ENCODE results near the gene CCNF. TPM values are rescaled to one million over a fixed set of nuclear protein-coding genes. Genes with fewer than 3 reads are reported as not detected.

Gene CCNF
- total and polyA plus RNA-seq, 5 donors from 2014 or later, result 3.3 to 6.9 (median 6.6) TPM

DNA sequence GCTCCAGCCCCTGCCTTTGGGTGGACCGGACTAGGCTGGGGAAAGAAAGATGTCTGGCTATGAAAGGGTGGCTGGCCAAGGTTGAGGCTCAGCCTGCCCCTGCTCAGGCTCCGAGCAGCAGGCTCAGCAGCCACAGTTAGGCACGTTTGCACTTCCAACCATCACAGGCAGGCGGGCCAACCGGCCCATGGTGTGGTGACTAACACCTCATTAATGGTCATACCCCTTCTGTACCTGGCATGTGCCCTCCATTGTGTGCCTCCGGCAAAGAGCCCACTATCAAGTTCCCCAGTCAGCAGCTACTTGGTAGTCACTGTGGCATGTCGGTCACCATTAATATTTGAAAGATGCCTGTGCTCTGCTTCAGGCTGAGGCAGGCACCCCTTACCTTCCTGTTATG, 52.4 kb downstream of the CCNF start:
- Mint-ChIP-seq H3K27me3 (peaks cover 1% of the 10 kb centered on the region), H3K27ac (no peak overlapping the region), H3K4me1 (peaks cover 0 to 11% (median 5%) of the 10 kb centered on the region in 4 donors), H3K9me3 (no peaks in the 10 kb centered on the region), H3K36me3 (peaks cover 3% of the 10 kb centered on the region), H3K4me3 (peak overlapping the region in 1 of 4 donors; percentile 38)
- no peaks in the 10 kb centered on the region for H3K36me3 ChIP-seq (ENCODE audit: control insufficient read depth, insufficient read depth, low read length)
- no peaks in the 10 kb centered on the region for H3K27me3 ChIP-seq (ENCODE audit: control insufficient read depth, insufficient read depth, low read length)
- ATAC-seq (ENCODE audit: low read depth in 2 of 2), result no peak
- no peak for DNase-seq
- no peak overlapping the region for H3K27ac ChIP-seq (ENCODE audit: insufficient read depth, low read length, poor library complexity, severe bottlenecking)
- no peak overlapping the region for H3K4me3 ChIP-seq (ENCODE audit: low read depth, low read length)
- H3K4me1 ChIP-seq (ENCODE audit: control insufficient read depth, insufficient read depth, low read length, poor library complexity, severe bottlenecking), result peaks cover 3% of the 10 kb centered on the region
- no peaks in the 10 kb centered on the region for H3K9me3 ChIP-seq (ENCODE audit: control insufficient read depth in 2 of 2, low read length in 2 of 2)

DNA sequence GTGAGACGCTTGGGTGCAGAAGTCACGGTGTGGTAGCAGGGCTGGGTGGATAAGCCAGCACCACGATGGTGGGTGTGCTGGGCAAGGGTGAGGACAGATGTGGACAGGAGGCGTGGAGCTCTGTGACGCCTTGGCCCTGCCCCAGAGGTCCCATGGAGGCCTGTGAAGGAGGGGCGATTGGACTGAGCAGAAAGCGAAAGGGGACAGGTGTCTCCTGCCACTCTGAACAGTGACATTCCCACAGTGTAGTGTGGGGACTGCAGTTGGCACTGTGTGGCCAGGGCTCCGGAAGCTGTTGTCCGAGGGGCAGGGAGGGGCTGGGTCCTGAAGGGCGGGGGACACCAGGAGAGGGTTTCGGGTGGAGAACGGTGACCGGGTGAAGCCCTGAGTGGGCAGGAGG, 53.0 kb downstream of the CCNF start:
- H3K9me3 ChIP-seq (ENCODE audit: control insufficient read depth in 2 of 2, low read length in 2 of 2), result no peaks in the 10 kb centered on the region
- no peak overlapping the region for H3K27ac Mint-ChIP-seq
- no peak overlapping the region for H3K27ac ChIP-seq (ENCODE audit: insufficient read depth, low read length, poor library complexity, severe bottlenecking)
- peaks cover 8% of the 10 kb centered on the region for H3K4me1 ChIP-seq (ENCODE audit: control insufficient read depth, insufficient read depth, low read length, poor library complexity, severe bottlenecking)
- H3K36me3 ChIP-seq (ENCODE audit: control insufficient read depth, insufficient read depth, low read length), result no peaks in the 10 kb centered on the region
- ATAC-seq (ENCODE audit: low read depth in 2 of 2), result no peak
- no peaks in the 10 kb centered on the region for H3K27me3 Mint-ChIP-seq
- peaks cover 3% of the 10 kb centered on the region for H3K36me3 Mint-ChIP-seq
- H3K4me1 Mint-ChIP-seq, result peaks cover 1 to 13% (median 8%) of the 10 kb centered on the region in 4 donors
- no peak overlapping the region for H3K4me3 Mint-ChIP-seq
- H3K9me3 Mint-ChIP-seq, result no peaks in the 10 kb centered on the region
- H3K27me3 ChIP-seq (ENCODE audit: control insufficient read depth, insufficient read depth, low read length), result no peaks in the 10 kb centered on the region
- no peak for DNase-seq
- H3K4me3 ChIP-seq (ENCODE audit: low read depth, low read length), result no peak overlapping the region

DNA sequence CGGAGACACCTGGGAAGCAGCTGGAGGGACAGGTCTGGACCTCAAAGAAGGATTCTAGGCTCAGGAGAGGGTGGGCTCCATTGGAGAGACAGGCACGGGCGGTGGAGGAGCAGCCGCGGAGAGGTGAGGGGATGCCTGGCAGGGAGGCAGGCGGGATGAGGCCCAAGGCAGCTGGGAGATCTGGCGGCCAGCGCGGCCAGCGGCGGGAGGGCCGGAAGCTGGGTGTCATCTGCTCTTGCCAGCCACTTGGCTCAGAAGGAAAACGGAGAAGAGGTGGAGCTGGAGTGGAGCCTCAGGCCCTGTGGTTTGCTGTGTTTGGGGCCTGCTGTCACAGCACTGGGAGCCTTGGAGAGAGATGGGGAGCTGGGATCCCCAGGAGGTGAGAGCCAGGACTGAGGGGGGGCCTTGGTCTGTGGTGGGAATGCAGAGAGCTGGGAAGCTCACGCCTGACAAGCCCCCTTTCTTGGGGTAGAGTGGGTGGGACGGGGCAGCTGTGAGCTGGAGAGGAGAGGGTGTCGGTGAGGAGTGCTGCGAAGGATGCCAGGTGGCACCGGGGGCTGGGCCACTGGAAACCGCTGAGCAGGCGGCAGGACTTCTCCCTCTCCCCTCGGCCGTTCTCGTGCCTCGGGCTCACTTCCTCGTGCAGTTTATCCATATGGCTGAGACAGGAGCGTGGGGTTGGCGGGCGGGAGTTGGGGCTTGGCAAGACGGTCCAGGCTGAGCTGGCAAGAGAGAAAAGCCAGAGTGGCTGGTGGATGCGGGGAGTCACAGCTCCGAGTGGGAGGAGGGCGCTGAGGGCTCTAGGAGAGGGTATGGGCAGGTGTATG, 53.7 kb downstream of the CCNF start:
- no peaks in the 10 kb centered on the region for H3K9me3 ChIP-seq (ENCODE audit: control insufficient read depth in 2 of 2, low read length in 2 of 2)
- no peaks in the 10 kb centered on the region for H3K36me3 ChIP-seq (ENCODE audit: control insufficient read depth, insufficient read depth, low read length)
- H3K4me1 ChIP-seq (ENCODE audit: control insufficient read depth, insufficient read depth, low read length, poor library complexity, severe bottlenecking), result peaks cover 10% of the 10 kb centered on the region
- no peak for ATAC-seq (ENCODE audit: low read depth in 2 of 2)
- H3K27me3 Mint-ChIP-seq, result no peaks in the 10 kb centered on the region
- H3K4me3 ChIP-seq (ENCODE audit: low read depth, low read length), result no peak overlapping the region
- H3K4me3 Mint-ChIP-seq, result no peak overlapping the region
- no peaks in the 10 kb centered on the region for H3K9me3 Mint-ChIP-seq
- no peaks in the 10 kb centered on the region for H3K27me3 ChIP-seq (ENCODE audit: control insufficient read depth, insufficient read depth, low read length)
- H3K27ac ChIP-seq (ENCODE audit: insufficient read depth, low read length, poor library complexity, severe bottlenecking), result no peak overlapping the region
- H3K36me3 Mint-ChIP-seq, result no peaks in the 10 kb centered on the region
- no peak overlapping the region for H3K27ac Mint-ChIP-seq
- no peak for DNase-seq
- peaks cover 4 to 15% (median 10%) of the 10 kb centered on the region in 4 donors for H3K4me1 Mint-ChIP-seq

DNA sequence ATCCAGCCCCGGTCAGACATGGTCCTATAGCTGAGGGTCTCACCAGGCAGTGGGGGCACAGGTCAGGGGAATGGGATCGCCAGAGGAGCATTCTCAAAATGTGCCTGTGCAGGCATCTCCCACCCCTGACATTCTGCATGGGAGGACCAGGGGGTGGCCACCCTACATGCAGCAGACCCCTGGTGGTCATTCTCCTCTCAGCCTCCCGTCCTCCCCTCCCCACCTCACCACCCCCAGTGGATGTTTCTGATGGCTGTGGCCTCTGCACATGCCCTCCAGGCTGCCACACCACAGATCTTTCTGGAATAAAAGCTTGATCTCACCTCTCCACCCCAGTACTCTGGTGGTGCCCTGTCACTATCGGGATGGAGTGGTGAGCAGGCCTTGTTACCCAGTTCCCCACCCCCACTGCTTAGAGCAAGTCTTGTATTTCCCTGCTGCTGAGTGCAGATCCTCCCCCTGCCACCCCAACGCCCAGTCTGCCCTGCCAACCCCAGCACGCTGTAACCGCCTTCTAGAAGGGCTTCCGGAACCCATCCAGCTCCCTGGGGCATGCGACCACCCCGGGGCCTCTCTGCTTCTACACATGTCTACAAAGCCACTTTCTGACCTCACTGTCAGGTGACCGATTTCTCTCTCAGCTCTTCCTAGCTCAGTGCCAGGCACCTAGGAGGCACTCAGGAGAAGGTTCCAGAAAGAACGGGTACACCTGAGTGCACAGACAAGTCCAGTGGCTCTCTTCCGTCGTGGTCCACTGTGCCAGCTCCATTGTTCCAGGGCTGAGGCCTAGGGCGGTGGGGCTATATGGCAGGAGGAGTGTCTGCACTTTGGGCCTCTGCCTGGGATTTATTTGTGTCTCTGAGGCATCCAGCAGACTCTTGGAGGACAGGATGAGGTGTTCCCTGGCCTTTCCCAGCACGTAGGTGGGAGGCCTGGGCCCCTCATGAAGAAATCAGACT, 55.0 kb downstream of the CCNF start:
- Mint-ChIP-seq H3K4me1 (peaks cover 4 to 16% (median 10%) of the 10 kb centered on the region in 4 donors), H3K27me3 (no peaks in the 10 kb centered on the region), H3K27ac (peak overlapping the region in 1 of 3 donors; percentile 42), H3K36me3 (no peaks in the 10 kb centered on the region), H3K9me3 (no peaks in the 10 kb centered on the region), H3K4me3 (no peak overlapping the region)
- Histone ChIP-seq H3K36me3 (ENCODE audit: control insufficient read depth, insufficient read depth, low read length) (no peaks in the 10 kb centered on the region), H3K27ac (ENCODE audit: insufficient read depth, low read length, poor library complexity, severe bottlenecking) (no peak overlapping the region), H3K27me3 (ENCODE audit: control insufficient read depth, insufficient read depth, low read length) (no peaks in the 10 kb centered on the region), H3K9me3 (ENCODE audit: control insufficient read depth in 2 of 2, low read length in 2 of 2) (no peaks in the 10 kb centered on the region), H3K4me3 (ENCODE audit: low read depth, low read length) (no peak overlapping the region), H3K4me1 (ENCODE audit: control insufficient read depth, insufficient read depth, low read length, poor library complexity, severe bottlenecking) (peaks cover 10% of the 10 kb centered on the region)
- no peak for DNase-seq
- ATAC-seq (ENCODE audit: low read depth in 2 of 2), result no peak

DNA sequence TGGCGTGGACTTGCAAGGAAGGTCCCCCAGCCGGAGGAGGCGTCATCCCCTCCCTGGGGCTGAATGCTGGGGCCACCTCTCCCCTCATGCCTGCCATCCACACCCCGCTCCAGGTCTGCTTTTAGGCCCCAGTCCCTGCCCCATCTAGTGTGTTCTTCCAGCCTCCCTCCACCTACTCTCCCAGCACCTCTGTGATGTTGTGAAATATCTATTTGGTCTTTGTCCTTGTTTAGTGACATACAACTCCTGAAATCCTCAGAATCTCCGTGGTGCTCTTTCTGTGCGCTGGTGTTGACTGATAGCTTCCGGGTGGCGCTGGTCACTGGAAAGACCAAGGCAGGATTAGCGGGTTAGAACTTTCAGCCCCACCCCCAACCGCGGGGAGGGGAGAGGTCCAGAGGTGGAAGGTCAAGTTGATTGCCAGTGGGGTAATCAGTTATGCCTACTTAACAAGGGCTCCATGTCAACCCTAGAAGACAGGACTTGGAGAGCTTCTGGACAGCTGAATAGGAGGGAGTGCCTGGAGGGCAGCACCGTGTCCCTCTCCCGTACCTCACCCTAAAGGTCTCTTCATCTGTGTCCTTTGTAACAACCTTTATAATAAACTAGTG, 55.8 kb downstream of the CCNF start:
- ATAC-seq (ENCODE audit: low read depth in 2 of 2), result no peak
- H3K4me3 ChIP-seq (ENCODE audit: low read depth, low read length), result no peak overlapping the region
- no peak overlapping the region for H3K27ac ChIP-seq (ENCODE audit: insufficient read depth, low read length, poor library complexity, severe bottlenecking)
- no peak overlapping the region for H3K4me3 Mint-ChIP-seq
- no peaks in the 10 kb centered on the region for H3K27me3 ChIP-seq (ENCODE audit: control insufficient read depth, insufficient read depth, low read length)
- no peaks in the 10 kb centered on the region for H3K9me3 Mint-ChIP-seq
- peaks cover 4 to 16% (median 10%) of the 10 kb centered on the region in 4 donors for H3K4me1 Mint-ChIP-seq
- H3K27me3 Mint-ChIP-seq, result no peaks in the 10 kb centered on the region
- no peaks in the 10 kb centered on the region for H3K36me3 Mint-ChIP-seq
- no peak for DNase-seq
- no peaks in the 10 kb centered on the region for H3K9me3 ChIP-seq (ENCODE audit: control insufficient read depth in 2 of 2, low read length in 2 of 2)
- H3K4me1 ChIP-seq (ENCODE audit: control insufficient read depth, insufficient read depth, low read length, poor library complexity, severe bottlenecking), result peaks cover 10% of the 10 kb centered on the region
- H3K36me3 ChIP-seq (ENCODE audit: control insufficient read depth, insufficient read depth, low read length), result no peaks in the 10 kb centered on the region
- no peak overlapping the region for H3K27ac Mint-ChIP-seq

DNA sequence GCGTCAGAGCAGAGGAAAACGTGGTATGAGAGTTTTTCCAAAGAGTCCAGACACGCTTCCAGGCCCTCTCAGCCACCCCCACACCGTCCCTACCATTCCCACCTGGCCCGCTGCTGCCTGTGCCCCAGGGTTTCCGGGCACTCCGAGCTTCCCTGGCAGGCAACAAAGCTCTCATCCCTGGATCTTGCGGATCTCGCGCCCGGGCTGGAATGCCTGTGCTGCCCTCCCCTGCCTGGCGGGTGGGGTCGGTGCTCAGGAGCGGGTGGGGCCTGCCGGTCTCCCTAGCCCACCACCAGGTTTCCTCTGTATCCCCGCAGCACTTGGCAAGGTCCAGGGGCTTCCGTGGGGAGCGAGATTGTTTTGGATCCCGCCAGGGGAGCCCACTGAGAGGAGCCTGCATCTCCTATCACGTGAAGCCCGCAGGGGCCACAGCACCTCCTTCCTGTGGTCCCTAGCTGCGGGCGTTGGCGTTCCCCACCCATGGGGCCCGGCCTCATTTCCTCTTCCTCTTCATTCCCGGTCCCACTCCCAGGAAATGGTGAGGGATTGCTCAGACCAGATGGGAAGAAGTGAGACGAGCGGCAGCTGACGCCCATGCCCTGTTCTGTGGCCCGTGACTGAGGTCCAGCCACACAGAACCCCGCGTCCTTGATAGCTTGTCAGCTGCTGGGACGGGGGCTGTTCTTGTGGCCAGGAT, 56.7 kb downstream of the CCNF start:
- DNase-seq (no peak), ATAC-seq (ENCODE audit: low read depth in 2 of 2) (no peak)
- Histone ChIP-seq H3K27me3 (ENCODE audit: control insufficient read depth, insufficient read depth, low read length) (no peaks in the 10 kb centered on the region), H3K4me1 (ENCODE audit: control insufficient read depth, insufficient read depth, low read length, poor library complexity, severe bottlenecking) (peaks cover 10% of the 10 kb centered on the region), H3K27ac (ENCODE audit: insufficient read depth, low read length, poor library complexity, severe bottlenecking) (no peak overlapping the region), H3K9me3 (ENCODE audit: control insufficient read depth in 2 of 2, low read length in 2 of 2) (no peaks in the 10 kb centered on the region), H3K36me3 (ENCODE audit: control insufficient read depth, insufficient read depth, low read length) (no peaks in the 10 kb centered on the region), H3K4me3 (ENCODE audit: low read depth, low read length) (no peak overlapping the region)
- Mint-ChIP-seq H3K4me3 (no peak overlapping the region), H3K4me1 (peaks cover 4 to 16% (median 10%) of the 10 kb centered on the region in 4 donors), H3K27ac (peak overlapping the region in 1 of 3 donors; percentile 43), H3K27me3 (no peaks in the 10 kb centered on the region), H3K36me3 (no peaks in the 10 kb centered on the region), H3K9me3 (no peaks in the 10 kb centered on the region)

All from CD4-positive, CD25-positive, alpha-beta regulatory T cell (primary cell).